AG04449 (cell line): ENCODE data around the gene CCDC97.
A peak's percentile ranks its signal among the peaks of the same experiment; 100 is the strongest.
"Not testable (repeated sequence)": the region's sequence is repeated elsewhere in the genome, so short reads cannot be mapped to it uniquely, and the experiment has no call there.

ENCODE experiments used
- CTCF ChIA-PET: fragments of 350-600 bp; formaldehyde crosslinking; extraction: SDS; loops from one replicate; lab custom pipeline; 2021; ENCODE audit warnings: antibody characterized with exemption; lab: Yijun Ruan, JAX
- POLR2A ChIA-PET: fragments of 400-600, 350-600 bp; formaldehyde crosslinking; extraction: SDS; loops from one replicate; lab custom pipeline; 2020; ENCODE audit warnings: antibody characterized with exemption, inconsistent platforms; lab: Yijun Ruan, JAX
- DNase-seq: peaks from one replicate; pipeline ENCODE4 v3.0.0-alpha.2; 2010; ENCODE audit warnings: low read depth, low spot score
- H3K4me3 ChIP-seq: 2 replicates; pipeline ENCODE4 v1.5.1; 2011; ENCODE audit warnings: low read depth, mild to moderate bottlenecking, control low read depth, low read length
- TF ChIP-seq, protein P1 (sequence below): IDR thresholded peaks from one replicate; pipeline ENCODE4 v1.5.1; 2011; ENCODE audit warnings: mild to moderate bottlenecking, moderate library complexity, low read length, control low read depth, inconsistent platforms; ENCODE audit not compliant: insufficient read depth; ENCODE audit errors: missing control alignments

The CCDC97 gene

GRCh38 chr19:41341669-41342490 lies 31.9 kb downstream of the CCDC97 start:
- no peak for DNase-seq
- POLR2A ChIA-PET: no interaction called here
- H3K4me3 ChIP-seq: no peak overlapping the region
- TF ChIP-seq, protein P1, sequence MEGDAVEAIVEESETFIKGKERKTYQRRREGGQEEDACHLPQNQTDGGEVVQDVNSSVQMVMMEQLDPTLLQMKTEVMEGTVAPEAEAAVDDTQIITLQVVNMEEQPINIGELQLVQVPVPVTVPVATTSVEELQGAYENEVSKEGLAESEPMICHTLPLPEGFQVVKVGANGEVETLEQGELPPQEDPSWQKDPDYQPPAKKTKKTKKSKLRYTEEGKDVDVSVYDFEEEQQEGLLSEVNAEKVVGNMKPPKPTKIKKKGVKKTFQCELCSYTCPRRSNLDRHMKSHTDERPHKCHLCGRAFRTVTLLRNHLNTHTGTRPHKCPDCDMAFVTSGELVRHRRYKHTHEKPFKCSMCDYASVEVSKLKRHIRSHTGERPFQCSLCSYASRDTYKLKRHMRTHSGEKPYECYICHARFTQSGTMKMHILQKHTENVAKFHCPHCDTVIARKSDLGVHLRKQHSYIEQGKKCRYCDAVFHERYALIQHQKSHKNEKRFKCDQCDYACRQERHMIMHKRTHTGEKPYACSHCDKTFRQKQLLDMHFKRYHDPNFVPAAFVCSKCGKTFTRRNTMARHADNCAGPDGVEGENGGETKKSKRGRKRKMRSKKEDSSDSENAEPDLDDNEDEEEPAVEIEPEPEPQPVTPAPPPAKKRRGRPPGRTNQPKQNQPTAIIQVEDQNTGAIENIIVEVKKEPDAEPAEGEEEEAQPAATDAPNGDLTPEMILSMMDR: no peak
- CTCF ChIA-PET: no interaction called here

GRCh38 chr19:41344162-41344561 lies 34.2 kb downstream of the CCDC97 start:
- TF ChIP-seq, protein P1: no peak
- DNase-seq: no peak
- H3K4me3 ChIP-seq: no peak overlapping the region
- POLR2A ChIA-PET: no interaction called here
- CTCF ChIA-PET: no interaction called here

DNA sequence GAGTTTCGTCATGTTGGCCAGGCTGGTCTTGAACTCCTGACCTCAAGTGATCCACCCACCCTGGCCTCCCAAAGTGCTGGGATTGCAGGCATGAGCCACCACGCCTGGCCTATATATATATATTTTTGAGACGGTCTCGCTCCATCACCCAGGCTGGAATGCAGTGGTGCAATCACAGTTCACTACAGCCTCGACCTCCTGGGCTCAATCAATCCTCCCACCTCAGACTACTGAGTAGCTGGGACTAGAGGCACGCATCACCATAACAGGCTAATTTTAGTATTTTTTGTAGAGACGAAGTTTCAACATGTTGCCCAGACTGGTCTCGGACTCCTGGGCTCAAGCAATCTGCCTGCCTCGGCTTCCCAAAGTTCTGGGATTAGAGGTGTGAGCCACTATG lies 36.9 kb downstream of the CCDC97 start:
- CTCF ChIA-PET: interaction anchor here (1.4 to 1.9 kb wide), 2 partner anchors 8 to 25 kb away, joined by 5 read pairs; no protein-coding TSS in a partner anchor
- DNase-seq, POLR2A ChIA-PET, H3K4me3 ChIP-seq: not testable (repeated sequence)

DNA sequence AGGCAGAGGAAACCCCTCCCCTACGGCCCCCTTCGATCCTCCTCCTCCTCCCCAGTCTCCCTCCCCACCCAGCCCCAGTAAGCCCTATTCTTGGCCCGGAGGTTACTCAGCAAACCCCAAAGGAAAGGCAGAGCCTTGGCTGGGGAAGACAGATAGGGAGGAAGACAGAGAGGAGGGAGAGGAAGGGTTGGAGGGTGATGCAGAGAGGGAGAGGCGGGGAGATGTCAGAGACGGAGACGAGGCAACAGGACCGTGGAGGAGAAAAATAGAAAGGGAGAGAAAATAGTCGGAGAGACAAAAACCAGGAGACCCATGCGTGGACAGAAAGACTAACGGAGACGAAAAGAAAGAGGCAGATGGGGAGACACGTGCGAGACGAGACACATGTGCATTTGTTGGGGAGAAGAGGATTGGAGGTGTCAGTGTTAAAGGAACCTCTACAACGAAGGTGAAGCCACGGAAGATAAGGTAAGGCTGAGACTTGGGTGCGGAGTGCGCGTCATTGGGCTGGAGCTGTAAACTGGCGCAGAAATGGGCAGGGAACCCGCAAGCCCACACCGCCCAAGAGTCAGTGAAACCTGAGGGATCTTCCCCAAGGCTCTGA lies 40.9 kb downstream of the CCDC97 start:
- POLR2A ChIA-PET: interaction anchor here (0.5 to 3.8 kb wide), 6 partner anchors 8 to 87 kb away, joined by 3 to 29 read pairs (median 4); partner anchors contain the start of genes B9D2 and CCDC97
- peak overlapping the region; percentile 87 for H3K4me3 ChIP-seq
- TF ChIP-seq, protein P1: no peak
- CTCF ChIA-PET: interaction anchor here (0.8 to 6.8 kb wide), 6 partner anchors 8 to 85 kb away, joined by 3 to 103 read pairs (median 8); partner anchors contain the start of gene B9D2
- DNase-seq: no peak

DNA sequence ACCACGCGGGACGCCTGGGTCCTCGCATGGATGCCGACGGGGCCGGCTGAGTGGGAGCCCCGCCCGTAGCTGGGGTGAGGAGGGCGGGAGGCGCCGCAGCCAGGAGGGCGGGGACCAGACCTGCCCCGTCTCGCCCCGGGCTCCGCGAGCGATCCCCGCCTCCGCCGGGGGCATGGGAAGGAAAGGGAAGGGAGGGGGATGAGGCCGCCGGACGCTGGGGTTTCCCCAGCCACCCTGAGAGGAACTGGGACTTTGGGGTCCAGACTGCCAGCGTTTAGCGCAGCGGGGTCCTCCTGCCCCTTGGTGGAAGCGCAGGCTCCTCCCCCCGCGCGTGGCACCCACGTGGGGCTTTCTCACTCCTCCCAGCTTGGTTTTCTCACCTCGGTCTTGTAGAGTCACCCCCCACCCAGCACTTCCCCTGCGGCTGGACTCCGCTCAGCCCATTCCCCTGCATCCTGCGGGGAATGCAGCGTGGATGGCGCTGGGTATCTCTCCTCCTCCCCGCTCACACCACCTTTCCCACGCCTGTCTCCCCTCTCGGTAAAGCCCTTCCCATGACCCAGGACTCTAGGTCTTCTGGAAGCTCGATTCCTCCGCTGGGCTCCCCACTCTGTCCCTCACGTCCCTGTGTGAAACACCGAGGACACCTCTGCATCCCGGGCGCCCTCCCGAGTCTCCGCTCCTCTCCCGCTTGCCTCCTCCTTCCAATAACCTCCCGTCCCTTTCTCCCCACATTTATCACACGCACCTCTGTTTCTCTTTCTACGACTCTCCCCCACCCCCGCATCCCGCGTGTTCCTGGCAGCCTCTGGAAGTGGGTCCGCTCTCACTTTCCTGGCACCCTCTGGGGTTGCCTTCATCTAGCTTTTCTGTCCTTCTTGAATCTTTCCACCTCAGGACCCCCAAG lies 41.6 kb downstream of the CCDC97 start:
- peak overlapping the region; percentile 87 for H3K4me3 ChIP-seq
- DNase-seq: no peak
- TF ChIP-seq, protein P1: no peak
- ChIA-PET CTCF (interaction anchor here (0.6 to 6.8 kb wide), 17 partner anchors 9 to 147 kb away, joined by 3 to 103 read pairs (median 4); partner anchors contain the start of genes B9D2 and HNRNPUL1), POLR2A (interaction anchor here (0.5 to 3.8 kb wide), 9 partner anchors 9 to 94 kb away, joined by 3 to 29 read pairs (median 4); partner anchors contain the start of genes B9D2 and CCDC97)

DNA sequence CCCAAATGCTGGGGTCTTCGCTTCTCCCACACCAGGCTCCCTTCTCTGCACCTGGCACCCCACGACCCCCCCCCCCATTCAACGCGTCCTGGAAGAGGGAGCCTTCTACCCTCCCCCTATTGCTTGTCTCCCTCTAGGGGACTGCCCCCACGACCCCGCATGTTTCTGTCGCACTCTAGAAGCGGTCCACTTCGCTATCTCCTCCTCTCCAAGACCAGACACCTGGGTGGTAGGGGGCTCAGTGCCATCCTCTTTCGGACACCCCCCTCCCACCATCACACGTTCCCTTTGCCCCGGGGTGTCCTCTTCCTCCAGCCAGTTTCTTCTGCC lies 42.3 kb downstream of the CCDC97 start:
- ChIA-PET CTCF (interaction anchor here (0.6 to 6.8 kb wide), 16 partner anchors 12 to 148 kb away, joined by 3 to 103 read pairs (median 4); partner anchors contain the start of genes AXL, B9D2 and HNRNPUL1), POLR2A (interaction anchor here (0.6 to 3.8 kb wide), 5 partner anchors 11 to 95 kb away, joined by 3 to 29 read pairs (median 5); partner anchors contain the start of genes B9D2 and CCDC97)
- TF ChIP-seq, protein P1: no peak
- no peak for DNase-seq
- peak overlapping the region; percentile 87 for H3K4me3 ChIP-seq
